Muscle of leg (tissue), 11 donors: ENCODE measurements around the gene ISLR2. TPM values are rescaled to one million over a fixed set of nuclear protein-coding genes. Genes with fewer than 3 reads are reported as not detected.
A peak's percentile ranks its signal among the peaks of the same experiment; 100 is the strongest.

Experiments used
- DNase-seq: peaks from one replicate; pipeline ENCODE4 v3.0.0; 2013
- H3K27ac ChIP-seq: one replicate; pipeline ENCODE4 v1.5.1; 2013; ENCODE audit warnings: mild to moderate bottlenecking, low read length, control low read depth
- H3K27me3 ChIP-seq: one replicate; pipeline ENCODE4 v1.6.1; 2013; ENCODE audit warnings: low read length; ENCODE audit not compliant: control insufficient read depth, insufficient read depth
- H3K36me3 ChIP-seq: one replicate; pipeline ENCODE4 v1.6.1; 2013; ENCODE audit warnings: low read length; ENCODE audit not compliant: control insufficient read depth, insufficient read depth
- H3K4me1 ChIP-seq: one replicate; pipeline ENCODE4 v1.6.1; 2013; ENCODE audit warnings: low read length; ENCODE audit not compliant: control insufficient read depth, insufficient read depth
- H3K4me3 ChIP-seq: one replicate; pipeline ENCODE4 v1.5.1; 2013; ENCODE audit warnings: low read length, control low read depth
- H3K9me3 ChIP-seq: replicated peaks from 2 replicates; pipeline ENCODE4 v1.6.1; 2013; ENCODE audit warnings: low read depth, low read length; ENCODE audit not compliant: control insufficient read depth
- WGBS: methylation state at CpG from one replicate; pipeline ENCODE4 v1.1.5; 2013; ENCODE audit warnings: missing lambda C conversion rate; ENCODE audit not compliant: insufficient coverage; 5-methylcytosine and 5-hydroxymethylcytosine counted together
- polyA plus RNA-seq, 8 donors: library from polyadenylated mRNA; unstranded; fragments of 120-200 nt; gene quantifications; one replicate each; pipeline versions ENCODE4 v1.2.1 to v1.2.3, GENCODE V29; 2013; ENCODE audit warnings: inconsistent platforms in 1 of 8, low replicate concordance in 1 of 8; ENCODE audit not compliant: insufficient read length in 8 of 8, insufficient read depth in 1 of 8
- total RNA-seq: library from RNA; stranded (reverse); fragments of 120-200 nt; gene quantifications from one replicate; pipeline ENCODE4 v1.2.4, GENCODE V29; 2013

Gene ISLR2
- total and polyA plus RNA-seq, 9 donors: 1.4 to 5.8 (median 3.7) TPM

DNA sequence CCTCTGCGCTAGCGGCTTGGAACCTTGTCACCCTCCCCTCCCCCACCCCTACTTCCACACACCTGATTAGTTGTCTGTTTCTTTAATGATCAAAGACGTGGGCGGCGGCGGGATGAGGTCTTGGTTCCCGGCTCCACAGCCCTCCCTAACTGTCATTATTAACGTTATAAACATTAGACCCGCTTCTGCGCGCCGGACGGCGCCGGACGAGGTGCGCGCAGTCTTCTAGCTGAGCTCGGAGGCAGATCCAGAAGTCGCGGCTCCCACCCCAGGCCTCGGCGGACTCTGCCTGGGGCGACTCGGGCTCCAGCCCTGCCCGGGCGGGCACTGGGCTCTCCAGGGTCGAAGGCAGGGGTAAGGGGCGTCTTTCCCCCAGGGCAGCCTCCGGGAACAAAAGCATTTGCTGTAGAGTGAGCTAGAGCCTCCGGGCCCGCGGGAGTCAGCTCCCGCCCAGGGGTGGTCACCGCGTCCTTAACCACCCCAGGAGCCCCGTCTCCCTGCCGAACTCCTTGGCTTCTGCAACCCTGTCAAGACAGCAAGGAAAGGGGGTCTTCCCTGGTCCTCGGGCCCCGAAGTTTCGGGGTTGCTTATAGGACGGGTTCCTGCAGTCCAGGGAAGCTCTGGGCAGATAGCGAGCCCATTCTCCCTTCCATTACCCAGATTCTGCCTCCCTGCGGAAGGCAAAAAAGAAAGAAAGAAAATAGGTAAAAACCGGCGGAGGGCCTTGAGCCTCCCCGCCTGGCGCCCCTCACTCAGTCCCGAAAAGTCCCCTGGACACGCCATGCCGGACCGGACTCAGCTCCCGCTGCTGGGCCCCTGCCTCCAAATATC lies 2.2 kb upstream of the ISLR2 start:
- Histone ChIP-seq H3K36me3 (no peaks in the 10 kb centered on the region), H3K27ac (peak overlapping the region; percentile 84), H3K4me1 (peaks cover 32% of the 10 kb centered on the region), H3K27me3 (peaks cover 78% of the 10 kb centered on the region), H3K4me3 (peak overlapping the region; percentile 44), H3K9me3 (peaks cover 3% of the 10 kb centered on the region)
- 6% methylated on average over 38 of the region's 53 CpGs for WGBS
- no peak for DNase-seq

DNA sequence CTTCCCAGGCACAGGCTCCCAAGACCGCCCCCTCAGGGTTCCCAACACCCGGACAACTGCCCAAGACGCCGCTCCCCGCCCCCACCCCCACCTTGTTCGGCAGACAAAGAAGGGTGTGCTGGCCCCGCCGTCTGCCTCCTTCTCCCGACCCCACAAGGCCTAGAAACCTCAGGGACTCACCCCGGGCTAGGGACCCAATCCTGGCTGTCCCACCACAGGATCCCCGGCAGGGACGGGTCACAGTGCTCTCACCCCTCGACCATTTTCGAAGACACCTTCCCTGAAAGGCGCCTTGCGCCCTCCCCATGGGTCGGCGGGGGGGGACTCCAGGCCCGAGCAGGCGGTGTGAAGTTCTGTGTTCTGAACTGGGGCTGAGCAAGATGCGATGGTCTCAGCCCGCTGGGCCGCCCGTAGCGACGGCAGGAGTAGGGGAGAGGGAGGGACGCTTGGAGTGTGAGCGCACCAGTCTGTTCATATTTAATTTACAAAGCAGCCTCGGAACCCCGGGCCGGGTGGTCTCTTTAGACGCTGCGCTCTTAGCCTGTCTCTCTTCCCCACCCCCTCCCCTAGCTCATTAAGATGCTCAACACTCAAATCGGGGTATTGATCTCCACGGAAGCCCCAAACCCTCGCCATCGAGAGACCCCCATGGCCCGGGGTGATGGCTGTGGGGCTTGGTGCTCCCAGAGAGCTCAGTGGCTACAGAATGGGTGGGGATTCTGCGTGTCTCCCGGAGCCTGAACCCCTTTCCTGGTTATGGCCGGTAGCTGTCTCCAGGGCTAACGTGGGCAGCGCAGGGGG lies 1.4 kb upstream of the ISLR2 start:
- 13% methylated on average over 39 of the region's 43 CpGs for WGBS
- peaks cover 29% of the 10 kb centered on the region for H3K4me1 ChIP-seq
- H3K27me3 ChIP-seq: peaks cover 83% of the 10 kb centered on the region
- H3K27ac ChIP-seq: peak overlapping the region; percentile 84
- H3K4me3 ChIP-seq: peak overlapping the region; percentile 44
- no peaks in the 10 kb centered on the region for H3K36me3 ChIP-seq
- peak; percentile 51 for DNase-seq
- peaks cover 4% of the 10 kb centered on the region for H3K9me3 ChIP-seq

DNA sequence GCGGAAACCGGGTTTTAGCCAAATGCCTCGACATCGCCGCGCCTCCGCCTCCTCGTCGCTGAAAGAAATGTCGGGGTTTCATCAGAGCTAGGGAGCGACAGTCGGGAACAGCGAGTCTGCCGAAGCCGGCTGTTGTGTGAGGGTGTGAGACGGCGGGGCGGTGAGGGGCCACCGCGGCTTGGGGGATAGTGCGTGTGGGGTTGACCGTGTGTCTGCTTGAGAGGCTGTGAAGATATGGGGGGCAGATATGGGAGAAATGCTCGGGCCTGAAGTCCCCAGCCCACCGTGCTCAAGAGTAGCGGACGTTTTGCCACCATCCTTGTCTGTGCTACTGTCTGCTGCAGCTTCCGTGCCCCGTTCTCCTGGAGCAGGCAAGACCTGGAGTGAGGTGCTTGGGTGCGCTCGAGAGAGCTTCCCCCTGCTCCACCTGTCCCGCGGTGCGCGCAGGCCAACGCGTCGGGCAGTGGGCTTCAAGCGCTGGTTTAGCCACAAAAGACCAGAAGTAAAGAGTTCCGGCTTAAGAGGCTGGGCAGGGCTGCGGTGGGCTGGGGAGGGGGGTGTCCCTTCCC lies 716 bp upstream of the ISLR2 start:
- Histone ChIP-seq H3K27me3 (peaks cover 90% of the 10 kb centered on the region), H3K36me3 (no peaks in the 10 kb centered on the region), H3K4me3 (peak overlapping the region; percentile 24), H3K4me1 (peaks cover 34% of the 10 kb centered on the region), H3K27ac (peak overlapping the region; percentile 69), H3K9me3 (peaks cover 4% of the 10 kb centered on the region)
- DNase-seq: no peak
- 4% methylated on average over 31 of the region's 40 CpGs for WGBS

DNA sequence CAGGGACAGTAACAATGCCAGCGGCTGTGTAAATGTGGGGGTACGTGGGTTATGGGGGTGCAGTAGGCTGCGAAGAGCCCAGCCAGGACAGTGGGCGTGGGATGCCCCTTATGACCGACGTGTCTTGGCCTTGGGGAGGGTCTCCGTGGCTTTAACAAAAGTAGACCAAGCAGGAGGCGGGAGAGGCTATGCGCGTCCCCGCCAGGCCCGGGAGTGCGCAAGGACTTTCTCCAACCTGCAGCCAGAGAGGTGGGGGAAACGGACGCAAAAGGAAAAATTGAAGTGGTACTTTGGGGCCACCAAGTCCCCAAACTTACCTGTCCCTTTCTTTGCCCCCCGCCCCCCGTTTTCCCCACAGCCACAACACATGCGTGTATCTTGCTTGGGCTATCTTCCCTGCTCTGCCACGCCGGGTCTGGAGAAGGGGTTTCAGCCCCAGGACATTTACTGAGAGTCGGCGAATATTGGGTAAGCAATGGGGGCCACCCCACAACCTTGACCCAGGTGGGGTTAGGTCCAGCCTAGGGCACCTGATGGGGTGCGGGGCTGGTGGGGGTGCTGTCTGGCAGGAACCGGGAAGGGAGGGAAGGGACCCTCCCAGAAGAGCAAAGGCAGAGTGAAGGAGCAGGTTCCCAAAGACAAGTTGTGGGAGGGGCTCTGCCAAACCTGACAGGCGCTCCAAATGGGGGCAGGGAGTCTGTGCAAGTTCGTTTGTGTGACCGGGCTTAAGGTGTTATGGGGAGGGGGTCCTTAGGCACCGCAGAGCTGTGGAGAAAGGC lies 652 bp downstream of the ISLR2 start:
- Histone ChIP-seq H3K4me3 (peak overlapping the region; percentile 26), H3K36me3 (no peaks in the 10 kb centered on the region), H3K4me1 (peaks cover 42% of the 10 kb centered on the region), H3K9me3 (peaks cover 4% of the 10 kb centered on the region), H3K27me3 (peaks cover 96% of the 10 kb centered on the region), H3K27ac (peak overlapping the region; percentile 29)
- WGBS: 8% methylated on average over 10 of the region's 28 CpGs
- no peak for DNase-seq

DNA sequence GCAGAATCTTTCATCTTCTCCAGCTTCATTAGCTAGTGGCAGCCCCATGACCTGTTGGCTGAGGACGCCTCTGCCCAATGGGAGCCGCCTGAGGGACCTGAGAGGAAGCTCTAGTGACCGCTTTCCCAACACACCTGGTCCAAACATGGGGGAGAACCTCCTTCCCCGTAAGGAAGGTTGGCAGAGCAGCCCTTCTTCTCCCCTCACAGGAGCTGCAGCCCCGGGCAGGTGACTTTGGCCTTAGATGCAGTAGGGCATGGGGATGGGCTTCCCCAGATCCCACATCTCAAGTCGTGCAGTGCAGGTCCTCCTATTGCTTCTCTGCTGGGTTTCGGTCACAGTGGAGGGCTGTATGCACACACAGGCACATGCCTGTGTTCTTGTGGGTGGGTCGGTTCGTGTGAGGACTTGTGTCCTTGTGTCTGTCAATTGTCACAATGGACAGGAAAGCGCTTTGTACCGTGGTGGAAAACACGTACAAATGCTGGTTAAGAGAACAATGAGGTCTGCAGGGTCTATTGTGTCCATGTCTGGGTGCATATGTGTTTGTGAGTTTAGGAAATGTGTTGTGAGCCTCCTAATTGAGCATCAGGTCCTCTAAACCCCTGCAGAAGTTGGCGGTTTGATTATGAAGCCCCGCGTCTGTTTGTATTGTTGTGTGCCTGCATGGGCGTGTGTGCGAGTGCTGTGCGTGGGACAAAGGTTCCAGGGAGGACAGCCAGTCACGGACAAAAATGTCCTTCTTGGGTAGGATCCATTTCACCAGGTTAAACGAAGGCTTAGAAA lies 1.4 kb downstream of the ISLR2 start:
- no peak for DNase-seq
- Histone ChIP-seq H3K4me1 (peaks cover 46% of the 10 kb centered on the region), H3K36me3 (no peaks in the 10 kb centered on the region), H3K27me3 (peaks cover 94% of the 10 kb centered on the region), H3K27ac (no peak overlapping the region), H3K9me3 (peaks cover 4% of the 10 kb centered on the region), H3K4me3 (no peak overlapping the region)
- WGBS: 41% methylated on average over 16 of the region's 20 CpGs

DNA sequence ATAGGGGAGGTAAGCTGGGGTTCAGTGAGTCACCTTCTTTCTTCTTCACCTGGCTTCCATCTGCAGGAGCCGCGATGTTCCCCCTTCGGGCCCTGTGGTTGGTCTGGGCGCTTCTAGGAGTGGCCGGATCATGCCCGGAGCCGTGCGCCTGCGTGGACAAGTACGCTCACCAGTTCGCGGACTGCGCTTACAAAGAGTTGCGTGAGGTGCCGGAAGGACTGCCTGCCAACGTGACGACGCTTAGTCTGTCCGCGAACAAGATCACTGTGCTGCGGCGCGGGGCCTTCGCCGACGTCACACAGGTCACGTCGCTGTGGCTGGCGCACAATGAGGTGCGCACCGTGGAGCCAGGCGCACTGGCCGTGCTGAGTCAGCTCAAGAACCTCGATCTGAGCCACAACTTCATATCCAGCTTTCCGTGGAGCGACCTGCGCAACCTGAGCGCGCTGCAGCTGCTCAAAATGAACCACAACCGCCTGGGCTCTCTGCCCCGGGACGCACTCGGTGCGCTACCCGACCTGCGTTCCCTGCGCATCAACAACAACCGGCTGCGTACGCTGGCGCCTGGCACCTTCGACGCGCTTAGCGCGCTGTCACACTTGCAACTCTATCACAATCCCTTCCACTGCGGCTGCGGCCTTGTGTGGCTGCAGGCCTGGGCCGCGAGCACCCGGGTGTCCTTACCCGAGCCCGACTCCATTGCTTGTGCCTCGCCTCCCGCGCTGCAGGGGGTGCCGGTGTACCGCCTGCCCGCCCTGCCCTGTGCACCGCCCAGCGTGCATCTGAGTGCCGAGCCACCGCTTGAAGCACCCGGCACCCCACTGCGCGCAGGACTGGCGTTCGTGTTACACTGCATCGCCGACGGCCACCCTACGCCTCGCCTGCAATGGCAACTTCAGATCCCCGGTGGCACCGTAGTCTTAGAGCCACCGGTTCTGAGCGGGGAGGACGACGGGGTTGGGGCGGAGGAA lies 2.6 kb downstream of the ISLR2 start:
- WGBS: 35% methylated on average over 88 of the region's 90 CpGs
- no peak overlapping the region for H3K4me3 ChIP-seq
- peaks cover 51% of the 10 kb centered on the region for H3K4me1 ChIP-seq
- DNase-seq: no peak
- no peak overlapping the region for H3K27ac ChIP-seq
- H3K36me3 ChIP-seq: no peaks in the 10 kb centered on the region
- H3K9me3 ChIP-seq: peaks cover 4% of the 10 kb centered on the region
- H3K27me3 ChIP-seq: peaks cover 93% of the 10 kb centered on the region

DNA sequence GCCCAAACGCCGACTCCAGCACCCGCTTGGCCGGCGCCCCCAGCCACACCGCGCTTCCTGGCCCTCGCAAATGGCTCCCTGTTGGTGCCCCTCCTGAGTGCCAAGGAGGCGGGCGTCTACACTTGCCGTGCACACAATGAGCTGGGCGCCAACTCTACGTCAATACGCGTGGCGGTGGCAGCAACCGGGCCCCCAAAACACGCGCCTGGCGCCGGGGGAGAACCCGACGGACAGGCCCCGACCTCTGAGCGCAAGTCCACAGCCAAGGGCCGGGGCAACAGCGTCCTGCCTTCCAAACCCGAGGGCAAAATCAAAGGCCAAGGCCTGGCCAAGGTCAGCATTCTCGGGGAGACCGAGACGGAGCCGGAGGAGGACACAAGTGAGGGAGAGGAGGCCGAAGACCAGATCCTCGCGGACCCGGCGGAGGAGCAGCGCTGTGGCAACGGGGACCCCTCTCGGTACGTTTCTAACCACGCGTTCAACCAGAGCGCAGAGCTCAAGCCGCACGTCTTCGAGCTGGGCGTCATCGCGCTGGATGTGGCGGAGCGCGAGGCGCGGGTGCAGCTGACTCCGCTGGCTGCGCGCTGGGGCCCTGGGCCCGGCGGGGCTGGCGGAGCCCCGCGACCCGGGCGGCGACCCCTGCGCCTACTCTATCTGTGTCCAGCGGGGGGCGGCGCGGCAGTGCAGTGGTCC lies 3.5 kb downstream of the ISLR2 start:
- Histone ChIP-seq H3K27me3 (peaks cover 84% of the 10 kb centered on the region), H3K36me3 (no peaks in the 10 kb centered on the region), H3K27ac (no peak overlapping the region), H3K4me3 (no peak overlapping the region), H3K9me3 (peaks cover 4% of the 10 kb centered on the region), H3K4me1 (peaks cover 42% of the 10 kb centered on the region)
- no peak for DNase-seq
- 32% methylated on average over 69 of the region's 71 CpGs for WGBS

DNA sequence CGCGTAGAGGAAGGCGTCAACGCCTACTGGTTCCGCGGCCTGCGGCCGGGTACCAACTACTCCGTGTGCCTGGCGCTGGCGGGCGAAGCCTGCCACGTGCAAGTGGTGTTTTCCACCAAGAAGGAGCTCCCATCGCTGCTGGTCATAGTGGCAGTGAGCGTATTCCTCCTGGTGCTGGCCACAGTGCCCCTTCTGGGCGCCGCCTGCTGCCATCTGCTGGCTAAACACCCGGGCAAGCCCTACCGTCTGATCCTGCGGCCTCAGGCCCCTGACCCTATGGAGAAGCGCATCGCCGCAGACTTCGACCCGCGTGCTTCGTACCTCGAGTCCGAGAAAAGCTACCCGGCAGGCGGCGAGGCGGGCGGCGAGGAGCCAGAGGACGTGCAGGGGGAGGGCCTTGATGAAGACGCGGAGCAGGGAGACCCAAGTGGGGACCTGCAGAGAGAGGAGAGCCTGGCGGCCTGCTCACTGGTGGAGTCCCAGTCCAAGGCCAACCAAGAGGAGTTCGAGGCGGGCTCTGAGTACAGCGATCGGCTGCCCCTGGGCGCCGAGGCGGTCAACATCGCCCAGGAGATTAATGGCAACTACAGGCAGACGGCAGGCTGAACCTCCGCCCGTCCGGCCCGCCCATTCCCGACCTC lies 4.1 kb downstream of the ISLR2 start:
- no peak for DNase-seq
- H3K27ac ChIP-seq: no peak overlapping the region
- peaks cover 81% of the 10 kb centered on the region for H3K27me3 ChIP-seq
- H3K4me3 ChIP-seq: no peak overlapping the region
- 45% methylated on average over 50 of the region's 53 CpGs for WGBS
- peaks cover 4% of the 10 kb centered on the region for H3K9me3 ChIP-seq
- peaks cover 37% of the 10 kb centered on the region for H3K4me1 ChIP-seq
- H3K36me3 ChIP-seq: no peaks in the 10 kb centered on the region
